GM18951 (cell line): Measurements from ENCODE around the gene WDR43.

Source experiments
- POLR2A ChIP-seq: IDR thresholded peaks from 4 replicates; pipeline ENCODE4 v1.6.1; 2011; ENCODE audit warnings: mild to moderate bottlenecking; ENCODE audit not compliant: insufficient read length, insufficient read depth; ENCODE audit errors: extremely low read depth
- in situ Hi-C: fragments of 300-500 bp; cut with MboI; formaldehyde crosslinking; loops from one replicate; pipeline ENCODE4 v1.12.0; 2022; ENCODE audit warnings: low sequenced_read_pairs, mixed read lengths, inconsistent platforms; ENCODE audit not compliant: unreplicated experiment

WDR43 gene

GRCh38 chr2:28901841-28902240 is 7.4 kb downstream of the WDR43 start:
- TF ChIP-seq POLR2A, result no peak
- in situ Hi-C loops, result no loop called here

GRCh38 chr2:28902584-28902983 is 8.1 kb downstream of the WDR43 start:
- in situ Hi-C loops, result no loop called here
- TF ChIP-seq POLR2A, result no peak

GRCh38 chr2:28904295-28904694 is 9.8 kb downstream of the WDR43 start:
- in situ Hi-C loops, result no loop called here
- TF ChIP-seq POLR2A, result no peak

GRCh38 chr2:28904802-28905457 is 10.5 kb downstream of the WDR43 start:
- in situ Hi-C loops, result no loop called here
- no peak for TF ChIP-seq POLR2A

GRCh38 chr2:28905533-28905932 is 11.1 kb downstream of the WDR43 start:
- in situ Hi-C loops, result no loop called here
- no peak for TF ChIP-seq POLR2A

- in situ Hi-C loops, result no loop called here
- no peak for TF ChIP-seq POLR2A
Observed at GRCh38 chr2:28906376-28906775, 11.9 kb downstream of the WDR43 start.

GRCh38 chr2:28906821-28907220 is 12.4 kb downstream of the WDR43 start:
- in situ Hi-C loops, result no loop called here

GRCh38 chr2:28908172-28908571 is 13.7 kb downstream of the WDR43 start:
- in situ Hi-C loops, result no loop called here
- TF ChIP-seq POLR2A, result no peak

More at GRCh38 chr2:28906821-28907220, 12.4 kb downstream of the WDR43 start:
- TF ChIP-seq POLR2A, result no peak

GRCh38 chr2:28909655-28910353 is 15.3 kb downstream of the WDR43 start:
- no peak for TF ChIP-seq POLR2A
- in situ Hi-C loops, result no loop called here

- in situ Hi-C loops, result no loop called here
- no peak for TF ChIP-seq POLR2A
Observed at GRCh38 chr2:28915939-28916338, 21.5 kb downstream of the WDR43 start.

- in situ Hi-C loops, result no loop called here
- no peak for TF ChIP-seq POLR2A
Observed at GRCh38 chr2:28926847-28927246, 32.4 kb downstream of the WDR43 start.

- in situ Hi-C loops, result no loop called here
- TF ChIP-seq POLR2A, result no peak
Observed at GRCh38 chr2:28927469-28927868, 33.0 kb downstream of the WDR43 start.

GRCh38 chr2:28927878-28928277 is 33.4 kb downstream of the WDR43 start:
- in situ Hi-C loops, result no loop called here
- no peak for TF ChIP-seq POLR2A

GRCh38 chr2:28929581-28929980 is 35.1 kb downstream of the WDR43 start:
- TF ChIP-seq POLR2A, result no peak
- in situ Hi-C loops, result no loop called here

GRCh38 chr2:28930205-28930604 is 35.7 kb downstream of the WDR43 start:
- in situ Hi-C loops, result no loop called here
- no peak for TF ChIP-seq POLR2A

GRCh38 chr2:28934769-28935168 is 40.3 kb downstream of the WDR43 start:
- no peak for TF ChIP-seq POLR2A
- in situ Hi-C loops, result no loop called here
